WTC11 (cell line): Measurements from ENCODE around the gene CFL1. TPM values are rescaled to one million over a fixed set of nuclear protein-coding genes. Genes with fewer than 3 reads are reported as not detected.
A peak's percentile ranks its signal among the peaks of the same experiment; 100 is the strongest.

ENCODE experiments used
- ATAC-seq: fragments of 200-7000 bp; cut with Tn5 transposase; 2 replicates; pipeline ENCODE4 v1.10.0; 2021; ENCODE audit warnings: mild to moderate bottlenecking, moderate library complexity
- CTCF ChIA-PET: fragments of 300-600 bp; sonication (Branson Sonifier 250); formaldehyde crosslinking; loops from one replicate; lab custom pipeline; 2021; ENCODE audit warnings: antibody characterized with exemption; lab: Charles Lee
- POLR2A ChIA-PET: fragments of 350-600 bp; sonication (Branson Sonifier 250); formaldehyde crosslinking; loops from one replicate; lab custom pipeline; 2021; ENCODE audit warnings: antibody characterized with exemption; lab: Charles Lee
- DNase-seq: peaks from one replicate; pipeline ENCODE4 v3.0.0; 2021; ENCODE audit warnings: low spot score
- H3K27ac Mint-ChIP-seq: 2 replicates; pipeline ENCODE4 v1.8.0; 2021; ENCODE audit warnings: mixed read lengths
- H3K27me3 Mint-ChIP-seq: 2 replicates; pipeline ENCODE4 v1.8.0; 2021; ENCODE audit warnings: low read depth, mild to moderate bottlenecking, moderate library complexity, mixed read lengths
- H3K36me3 Mint-ChIP-seq: 2 replicates; pipeline ENCODE4 v1.8.0; 2021; ENCODE audit warnings: mixed read lengths
- H3K4me1 Mint-ChIP-seq: 2 replicates; pipeline ENCODE4 v1.8.0; 2022; ENCODE audit warnings: mixed read lengths
- H3K4me3 Mint-ChIP-seq: 2 replicates; pipeline ENCODE4 v1.8.0; 2021; ENCODE audit warnings: mild to moderate bottlenecking, moderate library complexity, mixed read lengths
- H3K9me3 Mint-ChIP-seq: 2 replicates; pipeline ENCODE4 v1.8.0; 2021; ENCODE audit warnings: mixed read lengths
- AR ChIP-seq: fragments of 250-450 bp; sonication (Bioruptor Pico); IDR thresholded peaks from 2 replicates; pipeline ENCODE4 v1.9.0; 2021; ENCODE audit warnings: mild to moderate bottlenecking
- ATF2 ChIP-seq: sonication (generic); formaldehyde crosslinking; IDR thresholded peaks from 2 replicates; pipeline ENCODE4 v1.8.1; 2022; ENCODE audit warnings: low read depth, missing genetic modification reagents, borderline replicate concordance
- CREB1 ChIP-seq: sonication (generic); formaldehyde crosslinking; IDR thresholded peaks from 2 replicates; pipeline ENCODE4 v1.8.0; 2023; ENCODE audit warnings: mild to moderate bottlenecking, missing genetic modification reagents
- CTCF ChIP-seq: fragments of 200-600 bp; IDR thresholded peaks from 2 replicates; pipeline ENCODE4 v1.8.0; 2022; ENCODE audit warnings: antibody characterized with exemption
- ERG ChIP-seq: fragments of 250-450 bp; sonication (Bioruptor Pico); IDR thresholded peaks from 2 replicates; pipeline ENCODE4 v1.8.0; 2021; ENCODE audit warnings: mild to moderate bottlenecking
- ESRRA ChIP-seq: sonication (generic); formaldehyde crosslinking; IDR thresholded peaks from 2 replicates; pipeline ENCODE4 v1.8.1; 2022; ENCODE audit warnings: mild to moderate bottlenecking, missing genetic modification reagents, borderline replicate concordance
- FOXK1 ChIP-seq: sonication (generic); formaldehyde crosslinking; IDR thresholded peaks from 2 replicates; pipeline ENCODE4 v1.8.0; 2022; ENCODE audit warnings: mild to moderate bottlenecking, moderate library complexity, missing genetic modification reagents
- FOXP4 ChIP-seq: sonication (generic); formaldehyde crosslinking; IDR thresholded peaks from 2 replicates; pipeline ENCODE4 v1.8.0; 2022; ENCODE audit warnings: mild to moderate bottlenecking, missing genetic modification reagents
- JUN ChIP-seq: sonication (generic); formaldehyde crosslinking; IDR thresholded peaks from 2 replicates; pipeline ENCODE4 v1.8.0; 2023; ENCODE audit warnings: mild to moderate bottlenecking, missing genetic modification reagents
- MYBL2 ChIP-seq: sonication (generic); formaldehyde crosslinking; IDR thresholded peaks from 2 replicates; pipeline ENCODE4 v1.8.1; 2023; ENCODE audit warnings: mild to moderate bottlenecking, moderate library complexity, missing genetic modification reagents
- NR2C2 ChIP-seq: sonication (generic); formaldehyde crosslinking; IDR thresholded peaks from 2 replicates; pipeline ENCODE4 v1.8.0; 2022; ENCODE audit warnings: mild to moderate bottlenecking, missing genetic modification reagents
- PREB ChIP-seq: sonication (generic); formaldehyde crosslinking; IDR thresholded peaks from 2 replicates; pipeline ENCODE4 v1.8.1; 2022; ENCODE audit warnings: mild to moderate bottlenecking, missing genetic modification reagents, moderate library complexity, borderline replicate concordance
- SMAD4 ChIP-seq: sonication (generic); formaldehyde crosslinking; IDR thresholded peaks from 2 replicates; pipeline ENCODE4 v1.8.0; 2022; ENCODE audit warnings: mild to moderate bottlenecking, missing genetic modification reagents
- SP1 ChIP-seq: sonication (generic); formaldehyde crosslinking; conservative IDR thresholded peaks from 2 replicates; pipeline ENCODE4 v1.8.1; 2022; ENCODE audit warnings: missing genetic modification reagents
- ZBTB43 ChIP-seq: sonication (generic); formaldehyde crosslinking; IDR thresholded peaks from 2 replicates; pipeline ENCODE4 v1.8.1; 2023; ENCODE audit warnings: mild to moderate bottlenecking, missing genetic modification reagents
- ZNF671 ChIP-seq: fragments of 250-450 bp; sonication (Bioruptor Pico); IDR thresholded peaks from 2 replicates; pipeline ENCODE4 v1.8.0; 2021; ENCODE audit warnings: mild to moderate bottlenecking
- total RNA-seq: library from RNA; stranded (reverse); gene quantifications from 3 replicates; pipeline ENCODE4 v1.2.3, GENCODE V29; 2021

Gene CFL1
- total RNA-seq, 1 experiment from 2014 or later: 1,073 TPM

GRCh38 chr11:65891219-65892136 lies 33.5 kb upstream of the CFL1 start (continued):
- TF ChIP-seq CTCF (no peak), ERG (CRISPR knock-in tag) (no peak), AR (CRISPR knock-in tag) (no peak), ZNF671 (no peak), SP1 (CRISPR knock-in tag) (0 out of 2 replicates have a peak, but pooled peaks have one; percentile 37), MYBL2 (peak; percentile 17; the same call in 1 of the 2 replicates), JUN (CRISPR knock-in tag) (no peak; the same call in 1 of the 2 replicates), ESRRA (CRISPR knock-in tag) (no peak), FOXP4 (CRISPR knock-in tag) (peak; percentile 47; the same call in 1 of the 2 replicates)

- H3K36me3 Mint-ChIP-seq: peaks cover 15% of the 10 kb centered on the region
- DNase-seq (peak; percentile 97), ATAC-seq (peak; percentile 35)
- no peaks in the 10 kb centered on the region for H3K9me3 Mint-ChIP-seq
- H3K4me1 Mint-ChIP-seq: peaks cover 50% of the 10 kb centered on the region
- ChIA-PET POLR2A (interaction anchor here (0.5 to 7.2 kb wide), 16 partner anchors 8 to 178 kb away, joined by 3 to 90 read pairs (median 5); partner anchors contain the start of genes CFL1, FOSL1, KAT5 and MUS81), CTCF (interaction anchor here (0.5 to 11.9 kb wide), 48 partner anchors 8 to 1025 kb away, joined by 3 to 539 read pairs (median 6); partner anchors contain the start of genes AP5B1, C11orf68, CFL1 and EFEMP2)
- peaks cover 15% of the 10 kb centered on the region for H3K27me3 Mint-ChIP-seq
- peak within 1 kb of the TSS; percentile 97 for H3K4me3 Mint-ChIP-seq
- peak within 1 kb of the TSS; percentile 2 for H3K27ac Mint-ChIP-seq
- TF ChIP-seq ZBTB43 (peak; percentile 70; the same call in 1 of the 2 replicates), FOXK1 (peak; percentile 92; the same call in 1 of the 2 replicates), AR (CRISPR knock-in tag) (no peak), ATF2 (no peak), NR2C2 (CRISPR knock-in tag) (no peak), SMAD4 (CRISPR knock-in tag) (no peak), JUN (CRISPR knock-in tag) (no peak), PREB (CRISPR knock-in tag) (peak; percentile 73; the same call in 1 of the 2 replicates), CREB1 (no peak)
Measured at GRCh38 chr11:65890324-65891218, 32.6 kb upstream of the CFL1 start, which contains the start of gene CCDC85B. CCDC85B (plus strand) TSS chr11:65890673; CDS start chr11:65890784, 111 bp downstream.
